HG02623 (cell line): Measurements from ENCODE around the gene TANGO6.

ENCODE experiments used
- ATAC-seq: cut with Tn5 transposase; IDR thresholded peaks from one replicate; pipeline ENCODE4 v1.9.1; 2021; ENCODE audit warnings: moderate library complexity; ENCODE audit not compliant: unreplicated experiment

The TANGO6 gene

GRCh38 chr16:69088684-69089083, 245.4 kb downstream of the TANGO6 start:
- no peak for ATAC-seq

- no peak for ATAC-seq
These were observed 246.0 kb downstream of the TANGO6 start for GRCh38 chr16:69089091-69089910.

GRCh38 chr16:69093974-69094373, 250.6 kb downstream of the TANGO6 start:
- no peak for ATAC-seq

GRCh38 chr16:69094501-69094900, 251.2 kb downstream of the TANGO6 start:
- ATAC-seq: no peak

GRCh38 chr16:69095193-69095592, 251.9 kb downstream of the TANGO6 start:
- no peak for ATAC-seq

GRCh38 chr16:69100071-69100691, 256.9 kb downstream of the TANGO6 start:
- no peak for ATAC-seq

- no peak for ATAC-seq
These were observed 262.4 kb downstream of the TANGO6 start, which contains the start of gene HAS3 for GRCh38 chr16:69105501-69106361. HAS3 (plus strand) TSS chr16:69105653; CDS start chr16:69109396, 3,743 bp downstream.

- ATAC-seq: no peak
These were observed 263.4 kb downstream of the TANGO6 start for GRCh38 chr16:69106491-69107315.

GRCh38 chr16:69107316-69107962, 264.1 kb downstream of the TANGO6 start:
- no peak for ATAC-seq

GRCh38 chr16:69108064-69108904, 265.0 kb downstream of the TANGO6 start:
- ATAC-seq: no peak

- no peak for ATAC-seq
These were observed 265.5 kb downstream of the TANGO6 start for GRCh38 chr16:69108905-69109252.

GRCh38 chr16:69109486-69110270, 266.3 kb downstream of the TANGO6 start:
- ATAC-seq: no peak

- no peak for ATAC-seq
These were observed 267.1 kb downstream of the TANGO6 start for GRCh38 chr16:69110406-69110805.

GRCh38 chr16:69111216-69111875, 268.0 kb downstream of the TANGO6 start:
- no peak for ATAC-seq

GRCh38 chr16:69111876-69112230, 268.5 kb downstream of the TANGO6 start:
- no peak for ATAC-seq

- ATAC-seq: no peak
These were observed 269.2 kb downstream of the TANGO6 start for GRCh38 chr16:69112285-69113129.

GRCh38 chr16:69113216-69113615, 269.9 kb downstream of the TANGO6 start:
- no peak for ATAC-seq
